Activated CD4-positive, alpha-beta T cell treated with anti-CD3 and anti-CD28 coated beads, Interleukin-2, amount 50 U/mL, for 48 hours (primary cell): Measurements from ENCODE around the gene EFCAB12.
"Not testable (repeated sequence)": the region's sequence is repeated elsewhere in the genome, so short reads cannot be mapped to it uniquely, and the experiment has no call there.

Source experiments
- DNase-seq, 2 experiments: peaks; one replicate each; pipeline ENCODE4 v3.0.0-alpha.2; 2020

Gene EFCAB12

GRCh38 chr3:129418041-129418973 is 10.1 kb downstream of the EFCAB12 start:
- no peak for DNase-seq

GRCh38 chr3:129417326-129417725 is 11.1 kb downstream of the EFCAB12 start:
- no peak for DNase-seq

GRCh38 chr3:129416415-129416814 is 12.0 kb downstream of the EFCAB12 start:
- no peak for DNase-seq

- no peak for DNase-seq
Observed at GRCh38 chr3:129415830-129416229, 12.6 kb downstream of the EFCAB12 start.

DNA sequence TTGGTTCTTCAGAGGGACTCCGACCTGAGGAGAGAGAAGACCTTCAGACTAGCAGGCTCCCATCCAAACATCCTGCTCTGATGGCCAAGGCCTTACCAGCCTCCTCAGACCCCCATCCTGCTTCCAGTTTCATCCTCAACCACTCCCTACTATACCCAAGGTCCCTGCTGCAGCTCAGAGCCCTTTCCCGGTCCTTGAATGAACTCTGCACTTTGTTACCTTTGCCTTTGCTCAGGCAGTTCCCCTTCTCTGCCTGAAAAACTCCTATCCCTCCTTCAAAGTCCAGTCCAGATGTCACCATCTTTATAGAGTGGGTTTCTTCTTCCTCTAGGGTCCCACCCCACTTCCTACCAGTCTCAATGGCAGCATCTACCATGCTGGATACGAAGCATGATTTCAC is 13.1 kb downstream of the EFCAB12 start:
- no peak for DNase-seq

DNA sequence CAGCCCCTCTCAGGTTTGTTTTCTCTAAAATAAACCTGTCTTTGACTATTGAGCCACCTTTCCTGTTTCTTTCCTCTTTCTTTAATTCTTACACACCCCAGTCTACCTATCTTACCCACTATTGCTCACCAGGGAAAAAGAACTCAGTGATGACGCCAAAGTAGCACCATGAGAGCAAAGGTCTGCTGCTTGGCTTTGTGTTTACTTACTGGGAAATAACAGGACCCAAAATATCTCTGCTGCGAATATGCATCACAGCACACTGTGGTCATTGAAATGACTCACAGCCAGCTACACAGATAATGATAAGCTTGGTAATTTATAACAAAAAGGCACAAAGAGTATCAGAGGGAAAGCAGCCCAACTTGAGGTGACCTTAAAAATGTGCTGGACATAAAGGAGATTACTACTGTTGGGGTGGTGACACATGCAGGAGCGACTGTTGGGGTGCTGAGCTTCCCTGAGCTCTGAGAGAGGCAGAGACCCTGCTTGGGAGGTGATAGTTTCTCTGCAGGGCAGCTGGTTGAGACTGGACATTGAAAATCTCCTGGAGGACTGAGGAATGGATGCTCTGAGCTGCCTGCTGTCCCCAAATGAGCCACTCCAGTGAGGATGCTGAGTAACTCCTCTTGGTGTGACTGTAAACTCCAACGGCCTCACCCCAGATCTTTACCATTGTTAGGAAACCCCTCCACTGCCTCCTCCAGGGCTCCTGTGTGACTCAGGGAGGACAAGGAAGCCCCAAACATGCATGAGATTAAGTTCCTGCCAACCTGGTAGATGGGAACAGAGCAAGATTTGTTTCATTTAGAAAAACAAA is 14.5 kb downstream of the EFCAB12 start:
- no peak for DNase-seq

- not testable (repeated sequence) for DNase-seq
Observed at GRCh38 chr3:129413238-129413637, 15.2 kb downstream of the EFCAB12 start.

- DNase-seq, result no peak
Observed at GRCh38 chr3:129412542-129413198, 15.8 kb downstream of the EFCAB12 start.

DNA sequence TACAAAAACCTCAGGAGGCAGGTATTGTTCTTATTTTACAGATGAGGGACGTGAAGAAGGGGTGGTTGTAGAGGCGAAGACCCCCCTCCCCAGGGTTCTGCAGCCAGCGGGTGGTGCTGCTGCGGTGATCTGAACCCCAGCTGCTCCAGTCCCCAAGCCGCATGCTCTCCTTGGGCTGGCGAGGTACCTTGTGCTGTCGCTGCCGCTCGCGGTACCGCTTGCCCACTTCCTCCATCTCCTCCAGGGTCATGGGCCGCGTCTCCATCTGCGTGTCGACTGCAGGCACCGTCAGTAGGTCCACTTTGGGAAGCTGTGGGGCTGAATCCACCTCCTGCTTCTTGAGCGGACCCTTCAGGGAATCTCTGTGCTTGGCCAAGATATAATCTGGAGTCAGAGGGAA is 17.5 kb downstream of the EFCAB12 start:
- DNase-seq, result no peak

- DNase-seq, result no peak
Observed at GRCh38 chr3:129409541-129409940, 18.9 kb downstream of the EFCAB12 start.

- DNase-seq, result no peak
Observed at GRCh38 chr3:129404610-129405009, 23.8 kb downstream of the EFCAB12 start.

- no peak for DNase-seq
Observed at GRCh38 chr3:129404130-129404529, 24.3 kb downstream of the EFCAB12 start.

GRCh38 chr3:129403450-129403849 is 25.0 kb downstream of the EFCAB12 start:
- DNase-seq, result no peak

DNA sequence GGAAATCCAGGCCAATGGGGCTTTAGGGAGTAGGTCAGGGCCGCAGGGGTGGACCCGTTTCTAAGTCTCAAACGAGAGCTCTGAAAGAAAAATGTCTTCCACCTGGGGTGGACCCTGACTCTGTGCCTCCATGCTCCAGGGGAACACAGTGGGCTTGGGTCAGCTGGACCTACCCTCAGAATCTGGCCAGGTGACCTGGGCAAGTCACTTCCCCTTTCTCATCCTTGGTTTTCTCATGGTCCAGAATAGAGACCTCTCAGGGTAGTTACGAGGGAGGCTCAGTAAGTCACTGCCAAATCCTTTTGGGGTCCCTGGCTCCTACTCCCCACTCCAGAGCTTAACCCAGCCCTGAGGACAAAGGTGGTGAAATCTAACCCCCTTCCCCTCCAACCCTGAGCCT is 25.8 kb downstream of the EFCAB12 start:
- DNase-seq, result no peak

DNA sequence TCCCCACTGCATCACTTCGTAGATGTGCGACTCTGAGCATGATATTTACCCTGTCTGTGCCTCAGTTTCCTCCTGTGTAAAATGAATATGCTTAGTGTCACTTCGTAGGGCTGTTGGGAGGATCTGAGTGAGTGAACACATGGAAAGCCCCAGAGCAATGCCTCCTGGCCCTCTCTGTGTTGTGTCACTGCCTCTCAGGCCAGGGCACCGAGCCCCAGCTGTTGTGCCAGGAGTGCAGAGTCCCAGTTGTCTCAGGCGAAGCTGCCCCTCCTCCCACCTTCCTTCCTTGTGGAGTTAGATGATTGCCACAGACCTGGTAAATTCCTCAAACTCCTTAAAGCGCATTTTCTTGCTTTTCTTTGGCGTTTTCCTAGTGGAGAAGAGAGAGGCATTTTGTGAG is 26.2 kb downstream of the EFCAB12 start:
- no peak for DNase-seq

DNA sequence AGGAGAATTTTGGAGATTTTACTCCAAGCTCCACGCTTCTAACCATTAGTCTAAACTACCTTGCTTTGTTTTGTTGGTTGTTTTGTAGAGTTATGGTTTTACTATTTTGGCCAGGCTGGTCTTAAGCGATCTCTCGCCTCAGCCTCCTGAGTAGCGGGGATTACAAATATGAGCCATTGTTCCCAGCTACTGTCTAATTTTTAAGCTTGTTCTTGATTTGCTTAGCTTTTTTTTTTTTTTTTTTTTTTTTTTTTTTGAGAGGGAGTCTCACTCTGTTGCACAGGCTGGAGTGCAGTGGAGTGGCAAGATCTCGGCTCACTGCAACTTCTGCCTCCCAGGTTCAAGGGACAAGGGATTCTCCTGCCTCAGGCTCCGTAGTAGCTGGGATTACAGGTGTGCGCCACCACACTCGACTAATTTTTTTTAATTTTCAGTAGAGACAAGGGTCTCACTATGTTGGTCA is 28.5 kb downstream of the EFCAB12 start:
- DNase-seq, result peak in 1 of 2 experiments; percentile 16

GRCh38 chr3:129399145-129399894 is 29.1 kb downstream of the EFCAB12 start:
- peak; percentile 63 to 74 for DNase-seq

DNA sequence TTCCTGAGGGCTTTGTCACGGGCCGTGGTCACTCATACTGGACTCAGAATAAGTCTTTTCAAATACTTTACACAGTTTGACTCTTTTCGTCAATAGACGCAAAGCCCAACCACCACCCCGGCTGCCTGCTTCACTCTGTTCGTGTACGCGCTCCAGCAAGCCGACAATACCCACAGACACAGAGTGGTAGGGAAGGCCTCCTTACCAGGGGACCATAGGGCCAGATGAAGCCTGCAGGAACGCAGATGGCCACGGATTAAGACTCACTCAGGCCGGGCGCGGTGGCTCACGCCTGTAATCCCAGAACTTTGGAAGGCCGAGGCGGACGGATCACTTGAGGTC is 29.7 kb downstream of the EFCAB12 start:
- DNase-seq, result peak in 1 of 2 experiments; percentile 19

- not testable (repeated sequence) for DNase-seq
Observed at GRCh38 chr3:129393760-129394564, 34.5 kb downstream of the EFCAB12 start.

DNA sequence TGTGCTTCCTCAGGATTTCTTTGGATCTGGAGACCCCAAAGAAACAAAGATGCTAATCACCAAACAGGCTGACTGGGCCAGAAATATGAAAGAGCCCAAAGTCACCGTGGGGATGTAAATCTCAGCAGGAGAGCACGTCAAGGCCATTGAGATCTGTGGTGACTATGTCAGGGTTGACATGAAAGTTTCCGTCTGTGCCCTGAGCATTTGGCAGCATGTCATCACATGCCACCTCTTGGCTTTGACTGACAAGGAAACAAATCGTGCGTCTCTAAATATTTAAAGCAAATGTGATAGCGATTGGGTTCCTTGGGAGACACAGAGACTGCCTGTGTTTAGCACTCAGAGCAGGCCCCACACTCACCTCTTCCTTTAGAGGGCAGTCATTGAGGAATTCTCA is 35.2 kb downstream of the EFCAB12 start:
- no peak for DNase-seq

DNA sequence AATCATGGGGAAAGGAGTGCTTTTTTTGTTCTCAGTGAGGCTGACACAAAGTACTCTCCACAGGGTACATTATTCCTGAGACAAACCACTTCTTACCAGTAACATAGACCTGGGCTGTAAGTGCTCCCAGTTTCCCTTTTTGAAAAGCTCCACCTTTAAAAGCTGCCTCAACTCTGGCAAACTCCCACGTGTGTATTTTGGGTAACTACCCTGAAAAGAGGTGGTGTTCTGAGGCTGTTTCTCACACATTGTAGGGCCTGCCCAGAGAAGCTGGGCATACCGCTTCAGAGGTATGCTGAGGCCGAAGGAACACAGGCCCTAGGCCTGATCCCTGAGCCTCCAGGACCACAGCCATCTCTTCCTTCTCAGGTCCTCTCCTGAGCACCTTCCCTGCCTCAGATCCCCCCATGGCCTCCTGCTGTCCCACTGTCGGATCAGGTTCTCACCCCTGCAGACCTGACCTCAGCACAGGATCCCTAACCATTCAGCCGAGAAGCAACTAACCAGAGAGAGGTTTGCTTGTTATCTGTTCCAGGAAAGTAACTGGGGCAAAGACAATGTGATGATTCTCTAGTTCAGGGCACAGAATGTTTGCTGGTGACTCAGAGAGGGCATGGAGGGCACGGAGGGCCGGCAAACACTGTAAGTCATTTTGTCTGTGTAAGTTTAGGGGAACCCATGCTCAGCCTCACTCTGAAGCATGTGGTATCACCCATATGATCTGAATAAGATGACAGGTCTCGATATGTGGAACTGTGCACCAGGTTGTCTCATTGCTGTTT is 36.1 kb downstream of the EFCAB12 start:
- not testable (repeated sequence) for DNase-seq
